OCI-LY1 (cell line): ENCODE results near the gene ASPDH.

Experiments
- EZH2 ChIP-seq: fragments of 200-600 bp; sonication (generic), shearing (Covaris generic); IDR thresholded peaks from 2 replicates; pipeline ENCODE4 v1.8.0; 2017; ENCODE audit warnings: borderline replicate concordance, mixed run types, mild to moderate bottlenecking, antibody characterized with exemption, low read length, moderate library complexity, mixed read lengths
- TF ChIP-seq, protein P1 (sequence below): fragments of 200-600 bp; sonication (generic), shearing (Covaris generic); IDR thresholded peaks from 2 replicates; pipeline ENCODE4 v1.5.1; 2017; ENCODE audit warnings: mild to moderate bottlenecking, antibody characterized with exemption, low read length, moderate library complexity, mixed read lengths

- TF ChIP-seq EZH2: no peak
- TF ChIP-seq, protein P1, sequence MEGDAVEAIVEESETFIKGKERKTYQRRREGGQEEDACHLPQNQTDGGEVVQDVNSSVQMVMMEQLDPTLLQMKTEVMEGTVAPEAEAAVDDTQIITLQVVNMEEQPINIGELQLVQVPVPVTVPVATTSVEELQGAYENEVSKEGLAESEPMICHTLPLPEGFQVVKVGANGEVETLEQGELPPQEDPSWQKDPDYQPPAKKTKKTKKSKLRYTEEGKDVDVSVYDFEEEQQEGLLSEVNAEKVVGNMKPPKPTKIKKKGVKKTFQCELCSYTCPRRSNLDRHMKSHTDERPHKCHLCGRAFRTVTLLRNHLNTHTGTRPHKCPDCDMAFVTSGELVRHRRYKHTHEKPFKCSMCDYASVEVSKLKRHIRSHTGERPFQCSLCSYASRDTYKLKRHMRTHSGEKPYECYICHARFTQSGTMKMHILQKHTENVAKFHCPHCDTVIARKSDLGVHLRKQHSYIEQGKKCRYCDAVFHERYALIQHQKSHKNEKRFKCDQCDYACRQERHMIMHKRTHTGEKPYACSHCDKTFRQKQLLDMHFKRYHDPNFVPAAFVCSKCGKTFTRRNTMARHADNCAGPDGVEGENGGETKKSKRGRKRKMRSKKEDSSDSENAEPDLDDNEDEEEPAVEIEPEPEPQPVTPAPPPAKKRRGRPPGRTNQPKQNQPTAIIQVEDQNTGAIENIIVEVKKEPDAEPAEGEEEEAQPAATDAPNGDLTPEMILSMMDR: no peak
Observed at GRCh38 chr19:50559636-50560035, 45.9 kb upstream of the ASPDH start.
